HT1080 (cell line): Measurements from ENCODE around the gene ZNF335. TPM values are rescaled to one million over a fixed set of nuclear protein-coding genes. Genes with fewer than 3 reads are reported as not detected.
"Not testable (repeated sequence)": the region's sequence is repeated elsewhere in the genome, so short reads cannot be mapped to it uniquely, and the experiment has no call there.

ENCODE experiments used
- DNase-seq: peaks from one replicate; pipeline ENCODE4 v3.0.0-alpha.2; 2015; ENCODE audit warnings: low read depth
- total RNA-seq: library from RNA; depleted of rRNA; stranded (reverse); fragments of >200 nt; shearing (Covaris generic); gene quantifications from 2 replicates; pipeline ENCODE4 v1.2.3, GENCODE V29; 2014

ZNF335 gene
- total RNA-seq, 1 experiment from 2014 or later: 18.0 TPM

DNA sequence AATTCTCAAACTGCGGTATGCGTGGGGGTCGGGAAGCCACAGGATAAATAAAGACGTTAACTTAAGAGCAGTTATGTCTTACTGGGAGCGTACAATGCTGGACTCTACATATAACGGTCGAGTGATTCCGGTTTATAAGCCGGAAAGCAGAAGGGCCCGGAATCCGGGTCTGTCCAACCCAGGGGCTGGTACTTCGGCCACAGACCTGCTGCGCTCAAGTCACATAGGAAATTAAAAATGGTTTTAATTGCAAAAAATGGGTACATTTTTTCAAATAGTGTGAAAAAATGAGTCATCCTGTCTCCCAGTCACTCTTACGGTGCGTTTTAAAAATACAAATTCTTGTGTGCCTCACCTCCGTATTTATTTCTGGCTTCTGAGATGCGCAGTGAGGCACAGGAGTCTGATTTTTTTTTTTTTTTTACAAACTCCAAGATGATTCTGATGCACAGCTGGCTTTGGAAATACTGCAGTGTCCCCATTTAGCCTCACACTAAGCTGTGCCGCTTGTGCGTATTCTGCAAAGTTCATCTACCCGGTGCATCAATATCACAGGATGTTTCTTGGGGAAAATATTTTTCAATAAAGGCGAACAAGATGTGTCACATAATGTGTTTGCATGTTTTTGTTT lies 36.5 kb downstream of the ZNF335 start:
- DNase-seq: no peak

DNA sequence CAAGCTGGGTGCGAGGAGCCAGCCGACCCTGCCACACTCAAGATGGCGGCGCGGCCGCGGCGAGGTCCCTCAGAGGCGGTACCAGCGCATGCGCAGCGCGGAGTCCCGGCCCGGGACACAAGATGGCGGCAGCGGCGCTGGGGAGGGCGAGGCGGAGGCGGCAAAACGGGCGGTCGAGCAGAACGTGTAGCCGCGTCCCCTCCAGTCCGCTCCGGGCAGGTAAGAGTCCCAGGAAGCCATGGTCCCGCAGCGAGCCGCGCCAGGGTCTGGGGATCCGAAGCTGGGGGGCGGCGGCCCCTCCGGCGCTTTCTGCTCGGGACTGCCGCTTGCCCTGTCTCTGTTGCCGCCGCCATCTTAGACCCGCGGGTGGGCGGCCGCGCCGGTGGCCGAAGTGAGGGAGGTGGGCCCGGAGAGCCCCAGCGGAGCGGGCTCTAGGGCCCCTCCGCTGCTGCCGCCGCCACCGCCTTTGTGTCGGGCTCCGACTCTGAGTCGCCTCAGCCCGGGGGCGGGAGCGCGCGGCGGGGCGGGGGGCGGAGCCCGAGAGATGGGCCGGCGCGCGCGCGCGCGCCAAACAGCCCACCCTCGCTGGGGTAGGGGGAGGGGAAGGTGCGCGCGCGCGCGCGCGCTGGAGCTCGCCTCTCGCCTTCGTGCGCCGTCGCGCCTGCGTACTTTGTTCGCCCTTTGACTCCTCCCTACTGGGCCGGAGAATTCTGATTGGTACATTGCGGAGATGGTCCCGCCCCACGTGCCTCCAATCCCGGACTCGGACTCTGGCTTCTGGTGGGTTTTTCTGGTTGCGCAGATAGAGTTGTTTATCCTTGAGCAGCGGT lies 37.2 kb downstream of the ZNF335 start, which contains the start of gene PCIF1:
TSS of gene PCIF1 (plus strand) at position 98 of the 830 bp plus-strand sequence. CDS start 4,317 bp downstream, outside the sequence.
- DNase-seq: peak; percentile 94

DNA sequence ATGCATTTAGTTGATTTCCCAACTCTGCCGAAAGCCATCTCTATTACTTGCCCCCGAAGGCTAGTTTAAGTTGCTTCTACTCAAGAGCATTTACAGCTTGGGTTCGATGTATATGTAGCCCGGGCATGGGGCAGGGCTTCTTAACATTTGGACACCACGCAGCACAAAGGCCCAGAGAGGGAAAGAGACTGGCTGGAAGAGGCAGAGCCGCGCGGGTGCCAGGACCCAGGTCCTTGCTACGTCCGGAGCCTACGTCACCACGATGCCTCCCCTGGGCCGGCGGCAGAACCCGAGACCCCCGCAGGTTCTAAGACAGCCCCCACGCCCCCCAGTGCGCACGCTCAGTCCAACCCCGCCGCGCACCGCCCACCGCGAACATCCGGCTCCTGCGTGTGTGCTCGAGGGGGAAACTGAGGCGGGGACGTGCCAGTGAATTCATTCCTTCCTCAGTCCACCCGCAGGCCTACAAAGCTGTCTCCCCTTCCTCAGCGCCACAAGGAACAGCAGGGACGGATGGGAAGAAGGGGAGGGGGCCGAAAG lies 37.9 kb downstream of the ZNF335 start:
- DNase-seq: peak; percentile 58

DNA sequence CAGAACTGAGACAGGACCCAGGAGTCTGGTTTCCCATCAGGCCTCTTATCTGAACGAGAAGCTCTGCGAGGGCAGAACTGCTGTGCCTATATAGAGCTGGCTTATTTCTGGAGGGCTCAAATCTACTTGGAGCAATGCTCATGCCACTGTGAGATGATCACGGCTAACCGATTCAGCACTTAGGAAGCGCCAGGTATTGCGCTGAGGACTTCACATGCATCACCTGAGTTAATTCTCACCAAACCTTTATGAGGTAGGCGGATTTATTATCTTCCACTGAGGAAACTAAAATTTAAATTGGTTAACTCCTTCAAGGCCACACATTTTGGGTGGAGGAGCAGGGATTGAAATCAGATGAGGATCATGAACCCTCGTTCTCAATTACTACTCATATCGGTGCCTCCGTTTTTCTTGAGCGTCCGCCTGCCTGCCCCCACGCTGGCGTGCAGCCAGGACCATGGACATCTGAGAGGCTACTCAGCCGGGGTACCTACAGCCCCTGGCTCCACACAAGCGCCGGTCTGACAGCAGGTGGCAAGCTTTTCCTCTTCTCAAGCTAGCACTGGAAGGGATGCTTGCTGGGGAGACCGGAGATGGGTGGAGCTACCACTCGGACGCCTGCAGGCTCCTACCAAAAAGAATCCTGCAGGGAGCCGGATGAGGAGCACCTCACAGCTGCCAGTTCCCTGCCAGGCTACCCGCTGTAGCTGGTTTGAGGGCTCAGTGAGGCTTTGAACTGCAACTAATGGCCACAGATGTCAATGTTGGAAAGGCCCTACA lies 38.5 kb downstream of the ZNF335 start:
- peak; percentile 88 for DNase-seq

DNA sequence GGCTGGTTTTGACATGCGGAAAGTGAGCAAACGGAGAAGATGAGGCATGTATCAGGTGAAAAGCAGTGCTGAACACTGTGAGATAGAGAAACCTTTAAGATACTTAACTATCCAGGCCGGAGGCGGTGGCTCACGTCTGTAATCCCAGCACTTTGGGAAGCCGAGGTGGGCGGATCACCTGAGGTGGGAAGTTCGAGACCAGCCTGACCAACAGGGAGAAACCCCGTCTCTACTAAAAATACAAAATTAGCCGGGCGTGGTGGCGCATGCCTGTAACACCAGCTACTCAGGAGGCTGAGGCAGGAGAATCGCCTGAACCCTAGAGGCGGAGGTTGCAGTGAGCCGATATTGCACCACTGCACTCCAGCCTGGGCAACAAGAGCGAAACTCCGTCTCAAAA lies 40.3 kb downstream of the ZNF335 start:
- not testable (repeated sequence) for DNase-seq

DNA sequence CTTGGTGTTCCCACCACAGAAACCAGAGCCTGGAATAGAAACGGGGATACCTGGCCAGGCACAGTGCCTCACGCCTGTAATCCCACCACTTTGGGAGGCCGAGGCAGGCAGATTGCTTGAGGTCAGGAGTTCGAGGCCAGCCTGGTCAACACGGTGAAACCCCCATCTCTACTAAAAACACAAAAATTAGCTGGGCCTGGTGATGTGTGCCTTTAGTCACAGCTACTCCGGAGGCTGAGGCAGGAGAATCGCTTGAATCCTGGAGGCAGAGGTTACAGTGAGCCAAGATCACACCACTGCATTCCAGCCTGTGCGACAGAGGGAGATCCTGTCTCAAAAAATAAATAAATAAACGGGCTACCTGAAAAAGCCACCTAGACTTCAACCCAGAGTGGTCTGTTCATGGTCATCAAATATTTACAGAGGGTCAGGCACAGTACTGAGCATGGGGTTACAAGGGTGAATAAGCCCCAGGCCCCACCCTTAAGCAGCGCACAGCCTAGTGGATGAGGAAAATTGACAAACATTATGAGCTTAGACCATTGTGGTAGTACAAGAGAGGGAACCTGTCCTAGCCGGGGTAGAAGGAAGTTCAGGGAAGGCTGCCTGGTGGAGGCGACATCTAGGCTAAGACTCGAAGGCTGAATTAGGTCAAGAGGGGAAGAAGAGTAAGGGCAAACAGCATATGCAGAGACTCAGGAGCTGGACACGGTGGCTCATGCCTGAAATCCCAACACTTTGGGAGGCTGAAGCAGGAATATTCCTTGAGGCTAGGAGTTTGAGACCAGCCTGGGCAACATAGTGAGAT lies 44.7 kb downstream of the ZNF335 start:
- no peak for DNase-seq

DNA sequence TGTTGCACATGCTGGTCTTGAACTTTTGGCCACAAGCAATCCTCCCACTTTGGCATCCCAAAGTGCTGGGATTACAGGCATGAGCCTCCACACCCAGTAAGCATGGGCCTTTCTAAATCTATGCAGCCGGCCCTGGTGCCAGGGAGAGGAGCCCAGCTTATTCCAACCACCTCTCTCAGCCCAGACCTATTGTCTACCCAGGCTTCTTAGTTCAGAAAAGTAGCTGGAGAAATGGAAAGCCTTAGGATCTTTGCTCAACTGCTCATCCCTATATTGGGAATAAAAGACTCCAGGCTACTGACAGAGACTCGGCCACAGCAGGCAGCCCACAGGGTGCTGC lies 45.3 kb downstream of the ZNF335 start:
- DNase-seq: no peak

DNA sequence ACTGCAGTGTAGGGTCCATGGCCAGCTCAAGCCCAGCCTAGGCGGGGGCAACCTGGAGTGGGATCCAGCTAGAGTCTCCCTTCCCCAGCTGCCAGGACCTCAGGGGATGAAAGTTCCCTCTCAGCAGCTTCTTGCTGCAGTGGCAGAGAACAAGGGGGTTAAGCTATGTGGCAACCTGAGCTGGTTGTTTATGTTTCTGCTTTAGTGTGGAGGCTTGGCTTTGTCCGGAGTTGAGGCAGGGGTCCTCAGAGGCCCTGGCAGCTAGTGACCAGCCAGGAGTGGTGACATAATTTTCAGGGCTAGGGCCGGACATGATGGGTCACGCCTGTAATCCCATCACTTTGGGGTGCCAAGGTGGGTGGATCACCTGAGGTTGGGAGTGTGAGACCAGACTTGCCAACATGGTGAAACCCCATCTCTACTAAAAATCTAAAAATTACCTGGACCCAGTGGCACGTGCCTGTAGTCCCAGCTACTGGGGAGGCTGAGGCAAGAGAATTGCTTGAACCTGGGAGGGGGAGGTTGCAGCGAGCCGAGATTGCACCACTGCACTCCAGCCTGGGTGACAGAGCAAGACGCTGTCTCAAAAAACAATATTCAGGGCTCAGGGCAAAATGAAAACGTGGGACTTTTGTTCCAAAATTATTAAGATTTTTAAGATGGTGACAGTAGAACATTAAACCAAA lies 46.0 kb downstream of the ZNF335 start:
- no peak for DNase-seq

DNA sequence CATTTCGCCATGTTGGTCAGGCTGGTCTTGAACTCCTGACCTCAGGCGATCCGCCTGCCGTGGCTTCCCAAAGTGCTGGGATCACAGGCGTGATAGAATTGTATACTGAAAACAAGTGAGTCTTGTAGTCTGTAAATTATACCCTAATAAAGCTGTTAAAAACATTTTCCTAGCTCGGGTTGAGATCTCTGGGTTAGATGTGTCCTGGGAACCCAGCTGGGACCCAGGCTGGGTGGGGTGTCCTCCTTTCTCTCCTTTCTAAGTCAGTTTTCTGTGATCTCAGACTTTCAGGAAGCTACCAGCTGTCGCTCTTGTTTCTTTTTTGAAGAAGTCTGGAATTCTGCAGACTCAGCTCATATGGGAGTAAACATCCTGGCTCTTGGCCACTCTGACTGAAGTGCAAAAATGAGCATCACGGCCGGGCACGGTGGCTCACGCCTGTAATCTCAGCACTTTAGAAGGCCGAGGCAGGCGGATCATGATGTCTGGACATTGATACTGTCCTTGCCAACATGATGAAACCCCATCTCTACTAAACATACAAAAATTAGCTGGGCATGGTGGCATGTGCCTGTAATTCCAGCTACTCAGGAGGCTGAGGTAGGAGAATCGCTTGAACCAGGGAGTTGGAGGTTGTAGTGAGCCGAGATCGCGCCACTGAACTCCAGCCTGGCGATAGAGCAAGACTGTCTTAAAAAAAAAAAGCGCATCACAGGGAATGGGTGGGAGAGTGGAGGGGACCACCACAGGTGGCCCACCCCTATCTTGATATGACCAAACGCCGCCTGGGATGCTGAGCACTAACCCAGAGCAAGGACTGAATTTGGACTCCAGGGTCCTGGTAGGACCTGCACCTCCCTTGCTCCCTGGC lies 47.4 kb downstream of the ZNF335 start:
- no peak for DNase-seq

DNA sequence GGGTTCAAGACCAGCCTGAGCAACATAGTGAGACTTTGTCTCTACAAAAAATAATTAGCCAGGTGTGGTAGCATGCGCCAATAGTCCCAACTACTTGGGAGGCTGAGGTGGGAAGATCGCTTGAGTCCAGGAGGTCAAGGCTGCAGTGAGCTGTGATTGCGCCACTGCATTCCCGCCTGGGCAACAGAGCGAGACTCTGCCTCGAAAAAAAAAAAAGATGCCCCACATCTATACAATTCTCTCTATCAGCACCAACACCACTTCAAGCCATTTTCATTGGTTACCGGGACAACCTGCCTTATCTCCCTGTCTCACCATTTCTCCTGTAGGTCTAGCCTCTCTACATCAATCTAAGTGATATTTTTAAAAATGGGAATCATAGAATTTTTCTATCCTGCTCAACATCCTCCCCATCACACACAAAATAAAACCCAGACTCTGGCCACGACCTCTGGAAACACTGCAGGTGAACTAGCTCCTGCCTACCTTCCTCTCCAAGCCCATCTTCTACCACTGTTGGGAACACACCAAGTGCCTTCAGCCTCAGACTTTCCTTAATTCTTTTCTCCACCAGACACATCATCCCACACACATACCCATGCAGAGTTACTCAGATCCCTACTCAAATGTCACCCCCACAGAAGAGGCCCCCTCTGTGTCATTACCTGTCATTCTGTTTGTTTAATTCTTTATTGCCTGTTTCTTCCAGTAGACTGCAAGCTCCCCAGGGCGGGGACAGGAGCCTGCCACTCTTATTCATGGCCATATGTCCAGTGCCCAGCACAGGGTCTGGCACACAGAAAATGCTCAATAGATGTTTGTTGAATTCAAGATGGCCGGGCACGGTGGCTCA lies 50.4 kb downstream of the ZNF335 start:
- no peak for DNase-seq

DNA sequence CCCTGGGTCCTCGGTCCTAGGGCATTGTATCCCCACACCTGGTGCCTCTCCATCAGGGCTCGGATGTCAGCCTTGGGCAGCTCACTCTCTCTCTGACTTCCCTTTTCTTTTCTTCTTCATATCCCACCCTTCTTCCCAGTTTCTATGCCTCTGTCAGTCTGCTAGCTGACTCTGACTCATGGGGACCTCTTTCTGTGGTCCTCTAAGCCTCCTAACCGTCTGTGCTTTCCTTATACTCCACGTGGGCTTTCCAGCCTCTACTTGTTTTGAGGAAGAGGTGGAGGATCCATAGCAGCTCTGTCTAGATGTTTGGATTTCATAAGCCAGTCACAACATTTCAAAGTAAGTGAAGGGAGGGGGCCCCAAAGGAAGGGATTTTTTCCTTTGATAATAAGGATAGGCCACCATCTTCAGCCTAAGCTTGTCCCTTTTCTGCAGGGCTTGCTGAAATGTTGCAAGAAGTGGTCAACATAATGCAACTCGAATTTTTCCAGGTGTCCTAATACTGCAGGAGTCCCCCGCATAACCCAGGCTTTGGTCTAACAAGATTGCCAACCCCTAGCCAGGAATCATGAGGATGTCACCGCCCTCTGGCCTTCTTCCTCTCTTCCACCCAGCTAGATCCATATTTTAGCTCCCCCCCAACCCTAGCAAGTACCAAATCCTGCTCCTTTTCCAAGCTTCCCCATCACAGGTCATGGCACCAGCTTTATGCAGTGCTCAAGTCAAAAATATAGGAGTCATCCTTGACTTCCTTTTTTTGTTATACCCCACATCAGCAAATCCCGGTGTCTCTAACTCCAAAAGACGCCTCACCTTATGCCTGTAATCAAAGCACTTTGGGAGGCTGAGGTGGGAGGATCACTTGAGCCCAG lies 51.3 kb downstream of the ZNF335 start:
- no peak for DNase-seq

DNA sequence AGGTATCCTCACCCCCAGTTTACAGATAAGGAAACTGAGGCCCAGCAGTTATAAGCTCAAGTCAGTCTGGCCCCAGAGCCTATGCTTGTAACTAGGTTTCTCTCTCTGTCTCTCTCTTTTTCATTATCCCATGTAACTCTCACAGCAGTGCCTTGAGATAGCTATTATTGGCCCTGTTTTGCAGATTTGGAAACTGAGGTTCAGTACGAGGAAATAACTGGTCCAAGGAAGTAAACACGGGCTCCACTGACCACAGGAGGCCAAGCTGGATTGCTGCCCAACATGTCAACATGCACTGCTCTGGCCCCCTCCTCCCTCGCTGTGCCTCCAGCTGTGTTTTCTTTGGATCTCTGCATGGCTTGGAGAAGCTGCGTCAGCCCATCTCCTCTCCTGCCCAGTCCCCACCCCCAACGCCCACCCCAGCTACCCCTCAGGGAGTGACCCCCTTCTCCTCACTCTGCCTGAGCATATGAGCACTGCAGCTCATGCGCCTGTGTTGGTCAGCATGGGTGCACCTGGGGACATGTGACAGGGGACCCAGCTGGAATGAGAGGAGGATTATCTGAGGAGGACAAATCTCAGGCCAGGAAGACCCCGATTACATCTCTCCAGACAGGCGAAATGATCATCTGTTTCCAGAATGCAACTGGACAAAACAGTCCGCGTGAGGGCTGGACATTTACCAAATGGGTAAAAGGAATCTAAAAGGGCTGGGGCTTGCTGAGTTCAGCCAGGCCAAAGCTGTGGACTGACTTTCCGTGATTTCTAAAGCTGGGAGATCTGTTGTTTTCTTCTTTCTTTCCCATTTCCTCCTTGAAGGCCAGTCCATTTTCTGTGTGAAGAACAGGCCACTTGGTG lies 52.2 kb downstream of the ZNF335 start:
- DNase-seq: no peak

DNA sequence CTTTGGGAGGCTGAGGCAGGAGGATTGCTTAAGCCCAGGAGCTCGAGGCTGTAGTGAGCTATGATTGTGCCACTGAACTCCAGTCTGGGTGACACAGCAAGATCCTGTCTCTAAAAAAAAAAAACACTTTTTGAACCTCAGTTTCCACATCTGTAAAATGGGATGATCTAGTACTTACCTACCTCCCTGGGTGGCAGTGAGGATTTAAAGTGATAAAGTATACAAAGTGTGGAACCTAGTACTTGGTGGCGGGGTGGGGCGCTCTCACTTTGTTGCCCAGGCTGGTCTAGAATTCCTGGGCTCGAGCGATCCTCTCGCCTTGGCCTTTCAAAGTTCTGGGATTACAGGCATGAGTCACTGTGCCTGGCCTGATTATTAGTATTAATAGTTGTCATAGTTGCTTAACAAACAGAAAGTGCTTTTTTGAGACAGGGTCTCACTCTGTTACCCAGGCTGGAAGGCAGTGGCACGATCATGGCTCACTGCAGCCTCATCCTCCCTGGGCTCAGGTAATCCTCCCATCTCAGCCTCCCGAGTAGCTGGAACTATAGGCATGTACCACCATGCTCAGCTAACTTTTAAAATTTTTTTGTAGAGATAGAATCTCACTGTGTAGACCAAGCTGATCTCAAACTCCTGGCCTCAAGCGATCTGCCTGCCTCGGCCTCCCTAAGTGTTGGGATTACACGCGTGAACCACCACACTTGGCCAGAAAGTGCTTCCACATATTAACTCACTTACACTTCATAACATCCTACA lies 53.0 kb downstream of the ZNF335 start:
- DNase-seq: no peak

DNA sequence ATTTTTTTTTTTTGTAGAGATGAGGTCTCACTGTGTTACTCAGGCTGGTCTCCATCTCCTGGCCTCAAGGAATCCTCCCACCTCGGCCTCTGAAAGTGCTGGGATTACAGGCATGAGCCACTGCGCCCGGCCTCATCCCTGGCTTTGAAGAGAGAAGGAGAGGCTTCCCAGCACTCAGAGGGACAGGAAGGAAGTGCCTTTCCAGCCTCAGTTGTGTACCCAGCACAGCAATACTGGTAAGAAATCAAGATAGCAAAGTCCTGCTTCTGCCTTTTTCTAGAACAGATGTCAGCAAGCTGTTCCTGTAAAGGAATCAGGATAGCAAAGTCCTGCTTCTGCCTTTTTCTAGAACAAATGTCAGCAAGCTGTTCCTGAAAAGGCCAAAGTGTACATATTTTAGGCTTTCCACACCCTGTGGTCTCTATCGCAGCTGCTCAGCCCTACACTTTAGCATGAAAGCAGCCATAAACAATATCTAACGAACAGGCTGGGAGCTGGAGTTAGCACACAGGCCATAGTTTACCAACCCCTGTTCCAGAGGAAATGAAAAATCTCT lies 53.7 kb downstream of the ZNF335 start:
- no peak for DNase-seq

DNA sequence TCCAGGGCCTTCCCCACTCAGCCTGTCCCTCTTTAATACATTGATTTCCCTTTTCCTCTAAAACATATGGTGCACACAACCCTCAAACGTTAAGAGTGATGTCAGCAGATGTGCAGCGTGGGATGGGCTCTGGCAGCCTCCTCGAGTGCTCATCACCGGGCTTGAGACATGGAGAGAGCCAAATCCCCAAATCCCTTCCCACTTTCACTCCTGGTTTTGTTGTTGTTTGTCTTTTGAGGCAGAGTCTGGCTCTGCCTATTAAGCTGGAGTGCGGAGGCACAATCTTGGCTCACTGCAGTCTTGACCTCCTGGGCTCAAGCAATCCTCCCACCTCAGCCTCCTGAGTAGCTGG lies 54.2 kb downstream of the ZNF335 start:
- DNase-seq: no peak

DNA sequence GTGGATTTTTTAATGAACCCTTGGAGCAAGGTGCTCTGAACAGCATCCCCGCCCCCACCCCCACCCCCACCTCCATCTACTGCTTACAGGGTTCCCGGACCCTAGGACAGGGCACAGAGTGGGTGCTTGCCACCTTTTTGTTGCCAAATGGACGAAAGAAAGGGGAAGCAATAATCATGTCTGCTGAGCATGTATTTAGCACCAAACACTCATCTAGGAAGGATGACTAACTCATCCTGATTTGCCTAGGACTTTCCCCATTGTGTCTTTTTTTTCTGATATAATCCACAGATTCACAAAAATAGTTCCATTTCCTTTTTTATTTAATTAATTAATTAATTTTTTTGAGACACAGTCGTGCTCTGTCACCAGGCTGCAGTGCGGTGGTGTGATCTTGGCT lies 58.9 kb downstream of the ZNF335 start:
- DNase-seq: no peak
